Suprapubic skin (tissue), 4 donors: Measurements from ENCODE around the gene PRSS57. TPM values are rescaled to one million over a fixed set of nuclear protein-coding genes. Genes with fewer than 3 reads are reported as not detected.

Source experiments
- DNase-seq, 2 donors: peaks; one replicate each; pipeline ENCODE4 v3.0.0-alpha.2; 2019; ENCODE audit warnings: low spot score in 2 of 2
- H3K27ac ChIP-seq: fragments of 200-600 bp; sonication (generic); one replicate; pipeline ENCODE4 v1.5.1; 2019
- H3K27me3 ChIP-seq: fragments of 200-600 bp; sonication (generic); one replicate; pipeline ENCODE4 v1.5.1; 2019
- H3K36me3 ChIP-seq: fragments of 200-600 bp; sonication (generic); one replicate; pipeline ENCODE4 v1.5.1; 2019
- H3K4me1 ChIP-seq: fragments of 200-600 bp; sonication (generic); one replicate; pipeline ENCODE4 v1.5.1; 2019
- H3K4me3 ChIP-seq: fragments of 200-600 bp; sonication (generic); one replicate; pipeline ENCODE4 v1.5.1; 2019; ENCODE audit warnings: mild to moderate bottlenecking
- H3K9me3 ChIP-seq: fragments of 200-600 bp; sonication (generic); one replicate; pipeline ENCODE4 v1.5.1; 2019
- CTCF ChIP-seq, 2 donors: fragments of 200-600 bp in 1 of 2; fragments of 450-650 bp in 1 of 2; sonication (generic) in 1 of 2; IDR thresholded peaks; one replicate each; pipeline ENCODE4 v1.5.1; 2016 to 2019; ENCODE audit warnings: antibody characterized with exemption in 2 of 2, mild to moderate bottlenecking in 1 of 2, moderate library complexity in 1 of 2
- EP300 ChIP-seq: sonication (generic); formaldehyde crosslinking; IDR thresholded peaks from one replicate; pipeline ENCODE4 v1.6.1; 2017; ENCODE audit warnings: antibody characterized with exemption
- POLR2A ChIP-seq, 2 donors: fragments of 450-650 bp; IDR thresholded peaks; one replicate each; pipeline ENCODE4 v1.6.1; 2017; ENCODE audit warnings: antibody characterized with exemption in 2 of 2, mild to moderate bottlenecking in 2 of 2, moderate library complexity in 2 of 2
- POLR2AphosphoS5 ChIP-seq, 3 donors: sonication (generic); formaldehyde crosslinking; IDR thresholded peaks; one replicate each; pipeline ENCODE4 v1.6.1; 2017; ENCODE audit warnings: antibody characterized with exemption in 3 of 3
- WGBS: methylation state at CpG from one replicate; pipeline ENCODE4 v1.1.5; 2018; 5-methylcytosine and 5-hydroxymethylcytosine counted together
- total RNA-seq, 4 donors: library from RNA; depleted of rRNA; stranded (reverse); fragments of >200 nt; gene quantifications; one replicate each; pipeline ENCODE4 v1.1.0, GENCODE V29; 2016

PRSS57 gene
- total RNA-seq, 4 donors from 2014 or later = not detected

GRCh38 chr19:739998-740715 lies 44.9 kb upstream of the PRSS57 start:
- WGBS = 91% methylated on average over 24 of the region's 36 CpGs
- H3K36me3 ChIP-seq = peaks cover 20% of the 10 kb centered on the region

DNA sequence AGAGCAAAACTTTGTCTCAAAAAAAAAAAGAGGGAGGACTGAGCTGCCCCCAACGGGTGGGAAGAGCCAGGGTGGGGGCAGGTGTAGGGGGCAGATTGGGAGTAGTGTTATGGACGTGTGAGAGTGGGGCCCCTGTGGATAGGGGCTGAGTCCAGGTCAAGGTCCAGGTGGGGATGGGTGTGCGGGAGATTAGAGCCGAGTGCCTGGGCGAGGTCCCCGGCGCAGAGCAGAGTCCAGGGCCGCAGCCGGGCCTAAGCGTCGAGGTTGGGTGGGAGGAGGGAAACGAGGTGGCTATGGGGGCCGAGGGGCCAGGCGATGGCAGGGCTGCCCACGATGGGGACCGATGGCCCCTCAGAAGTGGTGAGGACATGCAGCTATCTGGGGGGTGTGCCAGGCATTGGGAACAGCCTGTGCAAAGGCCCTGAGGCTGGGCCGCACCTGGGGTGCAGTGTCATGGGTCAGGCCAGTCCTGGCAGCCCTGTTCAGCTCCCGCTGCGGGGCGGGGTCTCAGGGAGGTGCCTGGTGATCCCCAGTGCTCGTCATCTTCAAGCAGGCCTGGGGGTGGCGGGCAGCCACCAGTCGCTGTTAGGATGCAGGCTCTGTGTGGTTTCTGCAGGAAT lies 43.4 kb upstream of the PRSS57 start:
- H3K9me3 ChIP-seq = no peaks in the 10 kb centered on the region
- no peak overlapping the region for H3K27ac ChIP-seq
- WGBS = 90% methylated on average over 17 of the region's 23 CpGs
- no peaks in the 10 kb centered on the region for H3K27me3 ChIP-seq
- H3K4me3 ChIP-seq = no peak overlapping the region
- H3K36me3 ChIP-seq = peaks cover 20% of the 10 kb centered on the region
- no peak for TF ChIP-seq CTCF (IDR thresholded peaks at IDR 0.05)
- no peak for TF ChIP-seq POLR2A (IDR thresholded peaks at IDR 0.05)
- TF ChIP-seq POLR2AphosphoS5 (IDR thresholded peaks at IDR 0.05) = no peak
- no peak for TF ChIP-seq EP300
- no peaks in the 10 kb centered on the region for H3K4me1 ChIP-seq
- DNase-seq = no peak

More at GRCh38 chr19:739998-740715, 44.9 kb upstream of the PRSS57 start:
- Histone ChIP-seq H3K9me3 (no peaks in the 10 kb centered on the region), H3K27me3 (no peaks in the 10 kb centered on the region), H3K4me1 (no peaks in the 10 kb centered on the region), H3K4me3 (no peak overlapping the region), H3K27ac (no peak overlapping the region)
- TF ChIP-seq EP300 (no peak), CTCF (IDR thresholded peaks at IDR 0.05) (no peak), POLR2AphosphoS5 (IDR thresholded peaks at IDR 0.05) (no peak), POLR2A (IDR thresholded peaks at IDR 0.05) (no peak)
- no peak for DNase-seq

DNA sequence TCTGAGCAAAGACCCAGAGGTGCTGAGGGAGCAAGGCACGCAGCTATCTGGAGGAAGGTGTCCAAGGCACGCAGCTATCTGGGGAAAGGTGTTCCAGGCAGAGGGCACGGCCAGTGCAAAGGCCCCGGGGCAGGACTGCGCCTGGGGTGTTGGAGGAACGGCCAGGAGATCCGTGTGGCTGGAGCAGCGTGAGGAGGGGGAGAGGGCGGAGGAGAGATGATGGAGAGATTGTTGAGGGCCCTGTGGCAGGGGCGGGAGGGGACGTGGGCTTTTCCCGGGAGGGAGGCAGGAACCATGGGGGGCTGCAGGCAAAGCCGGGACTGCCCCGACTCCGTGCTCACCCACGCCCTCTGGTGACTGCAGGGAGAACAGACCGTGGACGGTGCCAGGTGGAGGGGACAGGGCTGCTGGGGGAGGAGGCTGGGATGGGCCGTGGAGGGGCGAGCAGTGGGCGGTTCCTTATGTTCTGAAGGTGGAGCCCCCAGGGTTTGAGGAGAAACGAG lies 42.4 kb upstream of the PRSS57 start:
- no peak overlapping the region for H3K27ac ChIP-seq
- no peaks in the 10 kb centered on the region for H3K4me1 ChIP-seq
- no peaks in the 10 kb centered on the region for H3K9me3 ChIP-seq
- H3K4me3 ChIP-seq = no peak overlapping the region
- no peak for DNase-seq
- WGBS = 40% methylated on average over 22 of the region's 22 CpGs
- TF ChIP-seq CTCF (IDR thresholded peaks at IDR 0.05) (peak in 1 of 2 donors; percentile 54), EP300 (no peak)
- H3K36me3 ChIP-seq = peaks cover 20% of the 10 kb centered on the region
- H3K27me3 ChIP-seq = no peaks in the 10 kb centered on the region

GRCh38 chr19:736125-736524 lies 40.9 kb upstream of the PRSS57 start:
- Histone ChIP-seq H3K4me1 (no peaks in the 10 kb centered on the region), H3K36me3 (peaks cover 31% of the 10 kb centered on the region), H3K4me3 (no peak overlapping the region), H3K27me3 (no peaks in the 10 kb centered on the region), H3K9me3 (no peaks in the 10 kb centered on the region), H3K27ac (no peak overlapping the region)
- TF ChIP-seq CTCF (IDR thresholded peaks at IDR 0.05) = no peak
- no peak for TF ChIP-seq EP300
- TF ChIP-seq POLR2A (IDR thresholded peaks at IDR 0.05) = no peak
- no peak for TF ChIP-seq POLR2AphosphoS5 (IDR thresholded peaks at IDR 0.05)
- DNase-seq = no peak
- no CpG with 5 or more reads among the region's 32 CpGs for WGBS

DNA sequence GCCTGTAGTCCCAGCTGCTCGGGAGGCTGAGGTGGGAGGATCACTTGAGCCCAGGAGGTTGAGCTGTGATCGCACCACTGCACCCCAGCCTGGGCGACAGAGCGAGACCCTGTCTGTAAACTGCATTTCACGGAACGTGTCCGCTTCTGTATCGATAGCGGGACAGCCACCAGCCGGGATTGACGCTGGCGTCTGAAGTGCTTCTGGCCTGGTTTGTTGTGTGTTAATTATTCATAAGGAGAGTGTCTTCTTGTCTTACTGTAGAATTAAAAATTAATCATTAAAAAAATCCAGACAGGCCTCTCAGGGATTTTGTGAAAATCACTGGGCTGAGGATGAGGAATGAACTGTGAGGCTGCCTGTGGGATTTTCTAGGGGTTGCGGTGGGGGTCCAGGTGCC lies 39.5 kb upstream of the PRSS57 start:
- no peak for DNase-seq
- no peaks in the 10 kb centered on the region for H3K27me3 ChIP-seq
- TF ChIP-seq CTCF (IDR thresholded peaks at IDR 0.05) = no peak
- no peak for TF ChIP-seq EP300
- TF ChIP-seq POLR2AphosphoS5 (IDR thresholded peaks at IDR 0.05) = no peak
- TF ChIP-seq POLR2A (IDR thresholded peaks at IDR 0.05) = no peak
- 94% methylated on average over 13 of the region's 13 CpGs for WGBS
- no peaks in the 10 kb centered on the region for H3K4me1 ChIP-seq
- H3K36me3 ChIP-seq = peaks cover 29% of the 10 kb centered on the region
- H3K4me3 ChIP-seq = no peak overlapping the region
- H3K9me3 ChIP-seq = no peaks in the 10 kb centered on the region
- no peak overlapping the region for H3K27ac ChIP-seq
